HepG2 (cell line): ENCODE results near the gene RTP2. TPM values are rescaled to one million over a fixed set of nuclear protein-coding genes. Genes with fewer than 3 reads are reported as not detected.
A peak's percentile ranks its signal among the peaks of the same experiment; 100 is the strongest.

Source experiments
- CHD2 ChIP-seq: IDR thresholded peaks from 2 replicates; pipeline ENCODE4 v1.6.1; 2011; ENCODE audit warnings: low read depth, low read length, improper control_type of control experiment
- CREB1 ChIP-seq, 2 experiments: fragments of 450-650 bp in 1 of 2; IDR thresholded peaks; 2 replicates each; pipeline ENCODE4 v1.6.1; 2016 to 2017; ENCODE audit warnings: control low read depth in 1 of 2, mild to moderate bottlenecking in 1 of 2, missing compliant biosample characterization in 1 of 2, missing genetic modification characterization in 1 of 2
- GABPB1 ChIP-seq: IDR thresholded peaks from 2 replicates; pipeline ENCODE4 v1.6.1; 2016; ENCODE audit warnings: mild to moderate bottlenecking, missing genetic modification reagents, moderate library complexity, missing compliant biosample characterization
- GATAD1 ChIP-seq: IDR thresholded peaks from 2 replicates; pipeline ENCODE4 v1.6.1; 2016; ENCODE audit warnings: missing genetic modification reagents, missing compliant biosample characterization
- GTF2F1 ChIP-seq: fragments of 150-350 bp; IDR thresholded peaks from 2 replicates; pipeline ENCODE4 v1.6.1; 2014; ENCODE audit warnings: low read length
- HNF4G ChIP-seq, 2 experiments: sonication (generic) in 1 of 2; formaldehyde crosslinking in 1 of 2; IDR thresholded peaks; 2 replicates each; pipeline versions ENCODE4 v1.4.0 to v1.6.1; 2011 to 2020; ENCODE audit warnings: borderline replicate concordance in 2 of 2, low read depth in 2 of 2, mild to moderate bottlenecking in 2 of 2, low read length in 1 of 2, missing genetic modification reagents in 1 of 2, moderate library complexity in 1 of 2
- LCORL ChIP-seq, 2 experiments: fragments of 450-650 bp in 1 of 2; sonication (generic) in 1 of 2; formaldehyde crosslinking in 1 of 2; IDR thresholded peaks; 2 replicates each; pipeline versions ENCODE4 v1.5.0 to v1.6.1; 2017 to 2020; ENCODE audit warnings: antibody characterized with exemption in 1 of 2, missing genetic modification reagents in 1 of 2
- RAD21 ChIP-seq: fragments of 450-650 bp; formaldehyde crosslinking; IDR thresholded peaks from 2 replicates; pipeline ENCODE4 v1.5.0; 2020; ENCODE audit warnings: mild to moderate bottlenecking
- SIN3A ChIP-seq: IDR thresholded peaks from 2 replicates; pipeline ENCODE4 v1.6.1; 2011; ENCODE audit warnings: low read depth, mild to moderate bottlenecking, control low read depth, low read length, borderline replicate concordance
- SNRNP70 ChIP-seq: fragments of 200-400 bp; formaldehyde crosslinking; IDR thresholded peaks from 2 replicates; pipeline ENCODE4 v1.6.1; 2017; ENCODE audit warnings: mild to moderate bottlenecking, low read depth, low read length, moderate library complexity
- SUZ12 ChIP-seq: fragments of 150-350 bp; IDR thresholded peaks from 2 replicates; pipeline ENCODE4 v1.6.1; 2014; ENCODE audit warnings: low read depth, low read length
- TBL1XR1 ChIP-seq: fragments of 150-350 bp; IDR thresholded peaks from 2 replicates; pipeline ENCODE4 v1.6.1; 2014; ENCODE audit warnings: borderline replicate concordance, low read length; ENCODE audit not compliant: partially characterized antibody
- TBX2 ChIP-seq: sonication (generic); formaldehyde crosslinking; IDR thresholded peaks from 2 replicates; pipeline ENCODE4 v1.5.0; 2020; ENCODE audit warnings: missing genetic modification reagents, mild to moderate bottlenecking, borderline replicate concordance
- TP53 ChIP-seq: sonication (generic); formaldehyde crosslinking; conservative IDR thresholded peaks from 2 replicates; pipeline ENCODE4 v1.4.0; 2020; ENCODE audit warnings: missing genetic modification reagents
- XBP1 ChIP-seq: sonication (generic); formaldehyde crosslinking; IDR thresholded peaks from 2 replicates; pipeline ENCODE4 v1.5.0; 2020; ENCODE audit warnings: missing genetic modification reagents
- ZNF235 ChIP-seq: sonication (generic); formaldehyde crosslinking; IDR thresholded peaks from 2 replicates; pipeline ENCODE4 v1.8.1; 2023; ENCODE audit warnings: mild to moderate bottlenecking, missing genetic modification reagents, borderline replicate concordance
- ZNF333 ChIP-seq: sonication (generic); formaldehyde crosslinking; IDR thresholded peaks from 2 replicates; pipeline ENCODE4 v1.4.0; 2020; ENCODE audit warnings: mild to moderate bottlenecking, missing genetic modification reagents, borderline replicate concordance
- ZNF543 ChIP-seq: sonication (generic); formaldehyde crosslinking; IDR thresholded peaks from 2 replicates; pipeline ENCODE4 v1.4.0; 2020; ENCODE audit warnings: mild to moderate bottlenecking, missing genetic modification reagents
- ZNF672 ChIP-seq: sonication (generic); formaldehyde crosslinking; IDR thresholded peaks from 2 replicates; pipeline ENCODE4 v1.8.1; 2022; ENCODE audit warnings: missing genetic modification reagents
- ZNF777 ChIP-seq: sonication (generic); formaldehyde crosslinking; IDR thresholded peaks from 2 replicates; pipeline ENCODE4 v1.4.0; 2020; ENCODE audit warnings: missing genetic modification reagents
- ZZZ3 ChIP-seq: sonication (generic); formaldehyde crosslinking; IDR thresholded peaks from 2 replicates; pipeline ENCODE4 v1.4.0; 2020; ENCODE audit warnings: missing genetic modification reagents, mild to moderate bottlenecking, borderline replicate concordance
- polyA plus RNA-seq, 8 experiments: library from polyadenylated mRNA; depleted of rRNA in 3 of 8; stranded (reverse) in 7 of 8; unstranded in 1 of 8; fragments of >200 nt; fragmentation: Illumina TruSeq in 4 of 8; extraction: Trizol in 4 of 8; gene quantifications; 2 replicates each; pipeline versions ENCODE4 v1.2.1 to v1.2.3, GENCODE V29; 2011 to 2016; ENCODE audit warnings: low read depth in 4 of 8, missing spikeins in 1 of 8, mixed read lengths in 1 of 8; ENCODE audit not compliant: insufficient read depth in 1 of 8
- total RNA-seq, 5 experiments: library from RNA; depleted of rRNA; stranded (reverse); fragments of >200 nt; fragmentation: Illumina TruSeq; extraction: Trizol; gene quantifications; 2 replicates each; pipeline ENCODE4 v1.2.3, GENCODE V29; 2016; ENCODE audit warnings: low read depth in 1 of 5
- TF ChIP-seq, protein P1 (sequence below): sonication (generic); formaldehyde crosslinking; IDR thresholded peaks from 2 replicates; pipeline ENCODE4 v1.4.0; 2020; ENCODE audit warnings: mild to moderate bottlenecking, missing genetic modification reagents, borderline replicate concordance
- TF ChIP-seq, protein P2 (sequence below): IDR thresholded peaks from 2 replicates; pipeline ENCODE4 v1.4.0; 2020; ENCODE audit warnings: mild to moderate bottlenecking, missing genetic modification reagents

RTP2 gene
- total and polyA plus RNA-seq, 2 of the 13 experiments (the other 11 are each of a cell fraction or from before 2014, with no cell fraction given): not detected

DNA sequence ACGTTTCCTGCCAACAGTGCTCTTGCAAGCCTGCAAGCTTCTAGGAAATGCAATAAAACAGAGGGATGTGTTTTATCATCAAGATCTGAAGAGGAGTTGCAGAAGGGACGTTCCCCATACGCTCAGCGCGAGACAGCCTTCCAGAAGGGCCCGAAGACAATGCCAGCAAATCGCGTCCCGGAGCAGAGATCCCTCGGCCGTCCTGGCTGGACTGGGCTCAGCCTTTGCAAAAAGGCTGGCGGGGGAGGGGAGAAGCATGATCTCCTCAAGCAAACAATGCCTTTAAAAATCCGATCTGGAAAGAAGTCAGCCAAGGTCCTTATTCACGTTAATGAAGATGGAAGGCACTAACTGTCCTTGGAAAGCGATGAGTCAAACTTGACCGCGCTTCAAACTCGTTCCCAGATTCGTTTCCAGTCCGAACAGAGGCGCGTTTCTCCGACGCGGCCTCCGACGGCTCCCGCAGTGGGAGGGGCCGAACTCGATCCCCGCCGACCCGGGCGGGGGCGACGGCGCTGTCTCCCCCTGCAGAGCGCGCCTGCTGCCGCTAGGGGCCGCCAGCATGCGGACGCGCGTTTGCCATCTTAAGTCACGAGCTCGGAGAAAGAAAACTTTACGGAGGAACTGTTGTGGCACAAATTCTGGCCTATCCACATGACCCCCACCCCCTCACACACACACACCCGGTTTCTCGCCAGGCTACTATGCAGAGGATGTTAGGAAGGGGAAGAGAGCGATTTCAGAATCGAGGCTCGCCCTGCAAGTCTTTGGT lies 37.4 kb upstream of the RTP2 start (continued):
- TF ChIP-seq ZNF543 (CRISPR knock-in tag): no peak
- no peak for TF ChIP-seq ZNF672 (CRISPR knock-in tag)
- peak; percentile 56; the same call in 1 of the 2 replicates for TF ChIP-seq ZNF333 (CRISPR knock-in tag)
- no peak for TF ChIP-seq SNRNP70
- no peak for TF ChIP-seq ZZZ3 (CRISPR knock-in tag)
- TF ChIP-seq SIN3A: peak; percentile 57; the same call in 1 of the 2 replicates
- no peak for TF ChIP-seq CHD2
- no peak for TF ChIP-seq SUZ12
- TF ChIP-seq TP53 (CRISPR knock-in tag): no peak
- no peak for TF ChIP-seq LCORL (IDR thresholded peaks at IDR 0.05)
- no peak for TF ChIP-seq LCORL (CRISPR knock-in tag; IDR thresholded peaks at IDR 0.05)
- TF ChIP-seq TBL1XR1: peak; percentile 35
- peak; percentile 35 for TF ChIP-seq TBX2
- peak; percentile 65 for TF ChIP-seq RAD21
- TF ChIP-seq GABPB1 (CRISPR knock-in tag): peak; percentile 62; the same call in 1 of the 2 replicates
- no peak for TF ChIP-seq GATAD1 (CRISPR knock-in tag)
- TF ChIP-seq ZNF777 (CRISPR knock-in tag): peak; percentile 93
- TF ChIP-seq, protein P1, sequence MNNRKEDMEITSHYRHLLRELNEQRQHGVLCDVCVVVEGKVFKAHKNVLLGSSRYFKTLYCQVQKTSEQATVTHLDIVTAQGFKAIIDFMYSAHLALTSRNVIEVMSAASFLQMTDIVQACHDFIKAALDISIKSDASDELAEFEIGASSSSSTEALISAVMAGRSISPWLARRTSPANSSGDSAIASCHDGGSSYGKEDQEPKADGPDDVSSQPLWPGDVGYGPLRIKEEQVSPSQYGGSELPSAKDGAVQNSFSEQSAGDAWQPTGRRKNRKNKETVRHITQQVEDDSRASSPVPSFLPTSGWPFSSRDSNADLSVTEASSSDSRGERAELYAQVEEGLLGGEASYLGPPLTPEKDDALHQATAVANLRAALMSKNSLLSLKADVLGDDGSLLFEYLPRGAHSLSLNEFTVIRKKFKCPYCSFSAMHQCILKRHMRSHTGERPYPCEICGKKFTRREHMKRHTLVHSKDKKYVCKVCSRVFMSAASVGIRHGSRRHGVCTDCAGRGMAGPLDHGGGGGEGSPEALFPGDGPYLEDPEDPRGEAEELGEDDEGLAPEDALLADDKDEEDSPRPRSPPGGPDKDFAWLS (CRISPR knock-in tag): no peak
- no peak for TF ChIP-seq ZNF235 (CRISPR knock-in tag)
- TF ChIP-seq HNF4G (IDR thresholded peaks at IDR 0.05; ENCODE audit: borderline replicate concordance, low read depth, low read length): peak; percentile 30; the same call in 1 of the 2 replicates
- peak; percentile 31; the same call in 1 of the 2 replicates for TF ChIP-seq HNF4G (CRISPR knock-in tag; IDR thresholded peaks at IDR 0.05; ENCODE audit: borderline replicate concordance, low read depth)
- TF ChIP-seq, protein P2, sequence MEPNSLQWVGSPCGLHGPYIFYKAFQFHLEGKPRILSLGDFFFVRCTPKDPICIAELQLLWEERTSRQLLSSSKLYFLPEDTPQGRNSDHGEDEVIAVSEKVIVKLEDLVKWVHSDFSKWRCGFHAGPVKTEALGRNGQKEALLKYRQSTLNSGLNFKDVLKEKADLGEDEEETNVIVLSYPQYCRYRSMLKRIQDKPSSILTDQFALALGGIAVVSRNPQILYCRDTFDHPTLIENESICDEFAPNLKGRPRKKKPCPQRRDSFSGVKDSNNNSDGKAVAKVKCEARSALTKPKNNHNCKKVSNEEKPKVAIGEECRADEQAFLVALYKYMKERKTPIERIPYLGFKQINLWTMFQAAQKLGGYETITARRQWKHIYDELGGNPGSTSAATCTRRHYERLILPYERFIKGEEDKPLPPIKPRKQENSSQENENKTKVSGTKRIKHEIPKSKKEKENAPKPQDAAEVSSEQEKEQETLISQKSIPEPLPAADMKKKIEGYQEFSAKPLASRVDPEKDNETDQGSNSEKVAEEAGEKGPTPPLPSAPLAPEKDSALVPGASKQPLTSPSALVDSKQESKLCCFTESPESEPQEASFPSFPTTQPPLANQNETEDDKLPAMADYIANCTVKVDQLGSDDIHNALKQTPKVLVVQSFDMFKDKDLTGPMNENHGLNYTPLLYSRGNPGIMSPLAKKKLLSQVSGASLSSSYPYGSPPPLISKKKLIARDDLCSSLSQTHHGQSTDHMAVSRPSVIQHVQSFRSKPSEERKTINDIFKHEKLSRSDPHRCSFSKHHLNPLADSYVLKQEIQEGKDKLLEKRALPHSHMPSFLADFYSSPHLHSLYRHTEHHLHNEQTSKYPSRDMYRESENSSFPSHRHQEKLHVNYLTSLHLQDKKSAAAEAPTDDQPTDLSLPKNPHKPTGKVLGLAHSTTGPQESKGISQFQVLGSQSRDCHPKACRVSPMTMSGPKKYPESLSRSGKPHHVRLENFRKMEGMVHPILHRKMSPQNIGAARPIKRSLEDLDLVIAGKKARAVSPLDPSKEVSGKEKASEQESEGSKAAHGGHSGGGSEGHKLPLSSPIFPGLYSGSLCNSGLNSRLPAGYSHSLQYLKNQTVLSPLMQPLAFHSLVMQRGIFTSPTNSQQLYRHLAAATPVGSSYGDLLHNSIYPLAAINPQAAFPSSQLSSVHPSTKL (CRISPR knock-in tag): peak; percentile 48; the same call in 1 of the 2 replicates
- TF ChIP-seq GTF2F1: no peak
- TF ChIP-seq CREB1 (IDR thresholded peaks at IDR 0.05): no peak
- no peak for TF ChIP-seq CREB1 (CRISPR knock-in tag; IDR thresholded peaks at IDR 0.05)
- TF ChIP-seq XBP1 (CRISPR knock-in tag): no peak
